ENCODE data around the gene PLXNB2. TPM values are rescaled to one million over a fixed set of nuclear protein-coding genes. Genes with fewer than 3 reads are reported as not detected.

Gene PLXNB2
- polyA plus RNA-seq, 1 donor from 2014 or later = 38.6 TPM

GRCh38 chr22:50299785-50300619, 7.4 kb downstream of the PLXNB2 start:
- H3K27me3 ChIP-seq (ENCODE audit: insufficient read depth, low read depth, low read length) = no peaks in the 10 kb centered on the region
- no peak for TF ChIP-seq CTCF (IDR thresholded peaks at IDR 0.05; ENCODE audit: poor library complexity, severe bottlenecking)
- TF ChIP-seq RAD21 (conservative IDR thresholded peaks at IDR 0.05) = no peak
- no peak for TF ChIP-seq EZH2 (IDR thresholded peaks at IDR 0.05; ENCODE audit: borderline replicate concordance, insufficient read depth, low read length, poor library complexity, severe bottlenecking)
- no peak for TF ChIP-seq REST (IDR thresholded peaks at IDR 0.05; ENCODE audit: borderline replicate concordance)
- TF ChIP-seq SMC3 (conservative IDR thresholded peaks at IDR 0.05; ENCODE audit: poor library complexity) = no peak
- no peak for TF ChIP-seq POLR2AphosphoS5 (IDR thresholded peaks at IDR 0.05)
- TF ChIP-seq EP300 (conservative IDR thresholded peaks at IDR 0.05; ENCODE audit: poor library complexity, severe bottlenecking) = no peak
- no peak for TF ChIP-seq TAF1 (IDR thresholded peaks at IDR 0.05; ENCODE audit: low read depth)
- no peaks in the 10 kb centered on the region for H3K9me3 ChIP-seq (ENCODE audit: low read length)
- H3K4me2 ChIP-seq (ENCODE audit: low read length) = no peak overlapping the region
- H3K27ac ChIP-seq (ENCODE audit: low read length) = no peak overlapping the region
- H4K20me1 ChIP-seq (ENCODE audit: insufficient read depth) = peaks cover 10% of the 10 kb centered on the region
- peak overlapping the region; percentile 51 for H3K4me3 ChIP-seq (ENCODE audit: low read length)
- H3K79me2 ChIP-seq (replicated peaks; ENCODE audit: insufficient read depth, low read length) = peaks cover 72% of the 10 kb centered on the region
- no peaks in the 10 kb centered on the region for H3F3A ChIP-seq (ENCODE audit: insufficient read depth, low read length, poor library complexity, severe bottlenecking)
- no peak overlapping the region for H2AFZ ChIP-seq (ENCODE audit: low read depth, low read length)
- H3K9ac ChIP-seq (ENCODE audit: low read length) = no peak overlapping the region
- H3K36me3 ChIP-seq (ENCODE audit: insufficient read depth, low read length) = no peaks in the 10 kb centered on the region
- H3K9me2 ChIP-seq (ENCODE audit: insufficient read depth, low read length) = no peaks in the 10 kb centered on the region

- H3F3A ChIP-seq (ENCODE audit: insufficient read depth, low read length, poor library complexity, severe bottlenecking) = no peaks in the 10 kb centered on the region
- no peaks in the 10 kb centered on the region for H3K36me3 ChIP-seq (ENCODE audit: insufficient read depth, low read length)
- no peak overlapping the region for H3K9ac ChIP-seq (ENCODE audit: low read length)
- H3K9me2 ChIP-seq (ENCODE audit: insufficient read depth, low read length) = no peaks in the 10 kb centered on the region
- no peak overlapping the region for H3K27ac ChIP-seq (ENCODE audit: low read length)
- peaks cover 11% of the 10 kb centered on the region for H4K20me1 ChIP-seq (ENCODE audit: insufficient read depth)
- no peak overlapping the region for H3K4me2 ChIP-seq (ENCODE audit: low read length)
- no peaks in the 10 kb centered on the region for H3K9me3 ChIP-seq (ENCODE audit: low read length)
- H3K4me3 ChIP-seq (ENCODE audit: low read length) = no peak overlapping the region
- no peak overlapping the region for H2AFZ ChIP-seq (ENCODE audit: low read depth, low read length)
- no peaks in the 10 kb centered on the region for H3K27me3 ChIP-seq (ENCODE audit: insufficient read depth, low read depth, low read length)
- peaks cover 64% of the 10 kb centered on the region for H3K79me2 ChIP-seq (replicated peaks; ENCODE audit: insufficient read depth, low read length)
- TF ChIP-seq EZH2 (IDR thresholded peaks at IDR 0.05; ENCODE audit: borderline replicate concordance, insufficient read depth, low read length, poor library complexity, severe bottlenecking) (no peak), EP300 (conservative IDR thresholded peaks at IDR 0.05; ENCODE audit: poor library complexity, severe bottlenecking) (no peak), MXI1 (conservative IDR thresholded peaks at IDR 0.05; ENCODE audit: poor library complexity, severe bottlenecking) (no peak), REST (IDR thresholded peaks at IDR 0.05; ENCODE audit: borderline replicate concordance) (no peak), RAD21 (conservative IDR thresholded peaks at IDR 0.05) (no peak), SMC3 (conservative IDR thresholded peaks at IDR 0.05; ENCODE audit: poor library complexity) (no peak), POLR2AphosphoS5 (IDR thresholded peaks at IDR 0.05) (no peak), TAF1 (IDR thresholded peaks at IDR 0.05; ENCODE audit: low read depth) (no peak), CTCF (IDR thresholded peaks at IDR 0.05; ENCODE audit: poor library complexity, severe bottlenecking) (no peak)
Observed at GRCh38 chr22:50298937-50299784, 8.3 kb downstream of the PLXNB2 start.

All from neural cell (in vitro differentiated cells).